Stimulated activated naive CD4-positive, alpha-beta T cell treated with Interleukin-2 at 50 U/mL for 16 hours (primary cell): ENCODE measurements around the gene CUEDC1.
A peak's percentile ranks its signal among the peaks of the same experiment; 100 is the strongest.
"Not testable (repeated sequence)": the region's sequence is repeated elsewhere in the genome, so short reads cannot be mapped to it uniquely, and the experiment has no call there.

ENCODE experiments used
- DNase-seq: peaks from one replicate; lab custom pipeline; 2025; lab: John Stamatoyannopoulos, UW

Gene CUEDC1

GRCh38 chr17:57861000-57861789 lies 94.0 kb downstream of the CUEDC1 start:
- DNase-seq: peak; percentile 17

- DNase-seq: no peak
Observed at GRCh38 chr17:57860414-57860999, 94.7 kb downstream of the CUEDC1 start.

GRCh38 chr17:57859601-57860413 lies 95.4 kb downstream of the CUEDC1 start:
- no peak for DNase-seq

GRCh38 chr17:57858838-57859237 lies 96.4 kb downstream of the CUEDC1 start:
- no peak for DNase-seq

- no peak for DNase-seq
Observed at GRCh38 chr17:57856792-57857620, 98.2 kb downstream of the CUEDC1 start.

- no peak for DNase-seq
Observed at GRCh38 chr17:57855391-57856035, 99.7 kb downstream of the CUEDC1 start.

- no peak for DNase-seq
Observed at GRCh38 chr17:57853695-57854094, 101.5 kb downstream of the CUEDC1 start.

GRCh38 chr17:57852955-57853328 lies 102.3 kb downstream of the CUEDC1 start:
- DNase-seq: no peak

GRCh38 chr17:57852092-57852954 lies 102.9 kb downstream of the CUEDC1 start:
- DNase-seq: no peak

- peak; percentile 98 for DNase-seq
Observed at GRCh38 chr17:57849874-57850754, 105.1 kb downstream of the CUEDC1 start, which contains the start of gene MRPS23. Gene MRPS23, minus strand, starts transcription at chr17:57850044. Its CDS starts 34 bp downstream, at chr17:57850010.

- DNase-seq: no peak
Observed at GRCh38 chr17:57849163-57849873, 105.9 kb downstream of the CUEDC1 start.

GRCh38 chr17:57846056-57846945 lies 108.9 kb downstream of the CUEDC1 start:
- DNase-seq: not testable (repeated sequence)

- DNase-seq: no peak
Observed at GRCh38 chr17:57842280-57842679, 112.9 kb downstream of the CUEDC1 start.

- DNase-seq: no peak
Observed at GRCh38 chr17:57839571-57839923, 115.7 kb downstream of the CUEDC1 start.

- DNase-seq: no peak
Observed at GRCh38 chr17:57838857-57839570, 116.2 kb downstream of the CUEDC1 start.

GRCh38 chr17:57838453-57838852 lies 116.8 kb downstream of the CUEDC1 start:
- no peak for DNase-seq

GRCh38 chr17:57835333-57835900 lies 119.8 kb downstream of the CUEDC1 start:
- no peak for DNase-seq
